ENCODE measurements around the gene NELFE. TPM values are rescaled to one million over a fixed set of nuclear protein-coding genes. Genes with fewer than 3 reads are reported as not detected.
"Not testable (repeated sequence)": the region's sequence is repeated elsewhere in the genome, so short reads cannot be mapped to it uniquely, and the experiment has no call there.

NELFE gene
- total RNA-seq, 4 donors from 2014 or later = 45.4 to 59.7 (median 50.2) TPM

DNA sequence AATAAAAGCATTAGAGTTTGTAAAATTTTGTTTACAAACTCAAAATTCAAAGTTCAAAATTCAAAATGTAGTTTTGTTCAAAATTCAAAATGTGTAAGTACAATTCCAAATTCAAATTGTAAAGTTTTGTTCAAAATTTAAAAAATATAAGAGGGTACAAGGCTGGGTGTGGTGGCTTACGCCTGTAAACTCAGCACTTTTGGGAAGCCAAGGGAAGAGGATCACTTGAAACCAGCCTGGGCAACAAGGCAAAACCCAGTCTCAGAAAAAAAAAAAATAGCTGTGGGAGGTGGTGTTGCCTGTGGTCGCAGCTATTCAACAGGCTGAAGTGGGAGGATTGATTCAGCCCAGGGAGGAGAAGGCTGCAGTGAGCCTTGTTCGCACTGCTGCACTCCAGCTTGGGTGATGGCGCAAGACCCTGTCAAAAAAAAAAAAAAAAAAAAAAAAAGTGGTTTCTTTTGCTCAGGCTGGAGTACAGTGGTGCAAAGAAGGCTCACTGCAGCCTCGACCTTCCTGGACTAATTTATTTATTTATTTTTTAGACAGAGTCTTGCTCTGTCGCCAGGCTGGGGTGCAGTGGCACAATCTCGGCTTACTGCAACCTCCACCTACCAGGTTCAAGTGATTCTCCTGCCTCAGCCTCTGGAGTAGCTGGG, 51.5 kb downstream of the NELFE start:
- H3K27ac ChIP-seq = no peak overlapping the region
- H3K9me3 ChIP-seq = no peaks in the 10 kb centered on the region
- no peak for DNase-seq
- no peak overlapping the region for H3K4me3 ChIP-seq
- no peaks in the 10 kb centered on the region for H3K27me3 ChIP-seq
- peaks cover 0 to 10% (median 2%) of the 10 kb centered on the region in 4 donors for H3K4me1 ChIP-seq
- no peak for TF ChIP-seq POLR2A (IDR thresholded peaks at IDR 0.05)
- TF ChIP-seq, protein P1, sequence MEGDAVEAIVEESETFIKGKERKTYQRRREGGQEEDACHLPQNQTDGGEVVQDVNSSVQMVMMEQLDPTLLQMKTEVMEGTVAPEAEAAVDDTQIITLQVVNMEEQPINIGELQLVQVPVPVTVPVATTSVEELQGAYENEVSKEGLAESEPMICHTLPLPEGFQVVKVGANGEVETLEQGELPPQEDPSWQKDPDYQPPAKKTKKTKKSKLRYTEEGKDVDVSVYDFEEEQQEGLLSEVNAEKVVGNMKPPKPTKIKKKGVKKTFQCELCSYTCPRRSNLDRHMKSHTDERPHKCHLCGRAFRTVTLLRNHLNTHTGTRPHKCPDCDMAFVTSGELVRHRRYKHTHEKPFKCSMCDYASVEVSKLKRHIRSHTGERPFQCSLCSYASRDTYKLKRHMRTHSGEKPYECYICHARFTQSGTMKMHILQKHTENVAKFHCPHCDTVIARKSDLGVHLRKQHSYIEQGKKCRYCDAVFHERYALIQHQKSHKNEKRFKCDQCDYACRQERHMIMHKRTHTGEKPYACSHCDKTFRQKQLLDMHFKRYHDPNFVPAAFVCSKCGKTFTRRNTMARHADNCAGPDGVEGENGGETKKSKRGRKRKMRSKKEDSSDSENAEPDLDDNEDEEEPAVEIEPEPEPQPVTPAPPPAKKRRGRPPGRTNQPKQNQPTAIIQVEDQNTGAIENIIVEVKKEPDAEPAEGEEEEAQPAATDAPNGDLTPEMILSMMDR (IDR thresholded peaks at IDR 0.05) = no peak
- no peaks in the 10 kb centered on the region for H3K36me3 ChIP-seq

DNA sequence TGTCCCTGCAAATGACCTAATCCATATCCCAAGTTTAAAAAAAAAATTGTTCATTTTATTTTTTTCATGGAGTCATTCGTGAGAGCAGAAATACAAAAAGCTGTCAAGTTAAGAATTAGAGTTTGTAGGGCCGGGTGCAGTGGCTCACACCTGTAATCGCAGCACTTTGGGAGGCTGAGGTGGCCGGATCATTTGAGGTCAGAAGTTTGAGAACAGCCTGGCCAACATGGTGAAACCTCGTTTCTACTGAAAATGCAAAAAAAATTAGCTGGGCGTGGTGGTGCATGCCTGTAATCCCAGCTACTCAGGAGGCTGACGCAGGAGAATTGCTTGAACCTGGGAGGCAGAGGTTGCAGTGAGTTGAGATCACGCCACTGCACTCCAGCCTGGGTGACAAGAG, 52.0 kb downstream of the NELFE start:
- DNase-seq, H3K9me3 ChIP-seq, H3K27ac ChIP-seq, H3K27me3 ChIP-seq, H3K4me3 ChIP-seq, H3K4me1 ChIP-seq, H3K36me3 ChIP-seq: not testable (repeated sequence)

DNA sequence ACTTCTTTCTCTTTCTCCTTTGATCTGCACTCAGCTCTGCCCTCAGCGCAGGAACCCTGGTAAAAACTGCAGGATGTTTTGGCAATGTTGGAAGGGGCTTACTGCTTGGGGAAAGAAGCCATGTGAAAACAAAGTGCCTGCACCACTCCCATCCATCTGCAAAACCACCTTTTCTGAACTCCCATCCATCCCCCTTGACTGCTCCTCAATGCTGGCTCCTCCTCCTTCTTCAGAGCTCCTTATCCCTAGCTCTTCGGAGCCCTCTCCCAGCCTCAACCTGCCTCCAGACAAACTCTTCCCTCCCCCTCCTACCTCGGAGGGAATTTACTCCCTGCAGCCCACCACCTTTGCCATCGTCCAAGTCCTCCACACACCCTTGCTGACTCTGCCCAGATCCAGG, 52.6 kb downstream of the NELFE start:
- no peaks in the 10 kb centered on the region for H3K9me3 ChIP-seq
- H3K36me3 ChIP-seq = no peaks in the 10 kb centered on the region
- no peak overlapping the region for H3K4me3 ChIP-seq
- peaks cover 0 to 14% (median 5%) of the 10 kb centered on the region in 4 donors for H3K4me1 ChIP-seq
- DNase-seq = no peak
- H3K27ac ChIP-seq = no peak overlapping the region
- no peaks in the 10 kb centered on the region for H3K27me3 ChIP-seq
- TF ChIP-seq POLR2A (IDR thresholded peaks at IDR 0.05) = no peak
- TF ChIP-seq, protein P1 (IDR thresholded peaks at IDR 0.05) = no peak

DNA sequence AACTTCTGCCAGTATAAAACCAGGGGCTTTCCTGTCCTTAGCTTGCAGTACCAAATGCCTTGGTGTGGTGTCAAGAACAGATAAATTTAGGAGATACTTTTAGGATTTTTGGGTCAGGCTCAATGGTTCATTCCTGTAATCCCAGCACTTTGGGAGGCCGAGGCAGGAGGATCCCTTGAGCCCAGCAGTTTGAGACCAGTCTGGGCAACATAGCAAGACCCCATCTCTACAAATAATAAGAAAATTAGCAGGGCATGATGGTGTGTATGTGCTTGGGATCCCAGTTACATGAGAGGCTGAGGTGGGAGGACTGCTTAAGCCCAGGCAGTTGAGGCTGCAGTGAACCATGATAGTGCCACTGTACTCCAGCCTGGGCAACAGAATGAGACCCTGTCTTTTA, 53.7 kb downstream of the NELFE start:
- Histone ChIP-seq H3K36me3 (no peaks in the 10 kb centered on the region), H3K4me3 (no peak overlapping the region), H3K9me3 (no peaks in the 10 kb centered on the region), H3K27me3 (no peaks in the 10 kb centered on the region), H3K27ac (no peak overlapping the region), H3K4me1 (peaks cover 0 to 19% (median 7%) of the 10 kb centered on the region in 4 donors)
- TF ChIP-seq, protein P1 (IDR thresholded peaks at IDR 0.05) = no peak
- TF ChIP-seq POLR2A (IDR thresholded peaks at IDR 0.05) = no peak
- no peak for DNase-seq

DNA sequence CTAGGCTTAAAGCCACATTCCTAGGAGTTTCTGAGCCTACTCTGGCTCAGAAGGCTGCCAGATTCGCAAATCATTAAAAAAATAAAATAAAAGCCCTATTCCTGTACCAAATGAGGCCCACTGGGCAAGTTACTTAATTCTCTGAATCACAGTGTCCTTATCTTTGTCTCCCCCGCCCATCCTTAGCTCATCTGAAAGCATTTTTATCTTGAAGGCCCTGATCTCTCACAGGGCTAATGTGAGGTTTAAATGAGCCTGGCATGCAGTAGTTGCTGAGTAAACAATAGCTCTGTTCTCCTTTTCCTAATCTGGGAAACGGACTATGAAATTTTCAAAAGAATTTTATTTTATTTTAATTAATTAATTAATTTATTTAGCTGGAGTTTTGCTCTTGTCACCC, 54.8 kb downstream of the NELFE start:
- no peak for TF ChIP-seq POLR2A (IDR thresholded peaks at IDR 0.05)
- TF ChIP-seq, protein P1 (IDR thresholded peaks at IDR 0.05) = no peak
- Histone ChIP-seq H3K27me3 (no peaks in the 10 kb centered on the region), H3K4me3 (no peak overlapping the region), H3K27ac (no peak overlapping the region), H3K9me3 (no peaks in the 10 kb centered on the region), H3K36me3 (no peaks in the 10 kb centered on the region), H3K4me1 (peaks cover 0 to 26% (median 7%) of the 10 kb centered on the region in 4 donors)
- DNase-seq = no peak

Small RNA genes lying within 50 kb of the gene (small RNA-seq; reads per million reads assigned to genes)
- gene AL645922.1 = 0 reads per million in 2 donors

Other genes with a start within 250 kb of the NELFE start
- gene LY6G6D, start 243.6 kb downstream of the NELFE start, total RNA-seq = not detected
- gene LY6G6C, start 237.2 kb downstream of the NELFE start, total RNA-seq = not detected
- not detected for gene MPIG6B, start 235.6 kb downstream of the NELFE start, total RNA-seq
- gene DDAH2, start 229.7 kb downstream of the NELFE start, total RNA-seq = 100 to 1,000 TPM in 1 of 4 donors, 10 to 100 TPM in 3; 25.6 to 136 (median 53.3) TPM
- 100 to 1,000 TPM; 207 to 307 (median 270) TPM for gene CLIC1, start 222.4 kb downstream of the NELFE start, total RNA-seq
- gene MSH5, start 219.0 kb downstream of the NELFE start, total RNA-seq = 10 to 100 TPM; 21.4 to 72.6 (median 46.1) TPM
- 10 to 100 TPM in 1 of 4 donors, 1 to 10 TPM in 3; 6.6 to 10.3 (median 9.5) TPM for gene SAPCD1, start 196.3 kb downstream of the NELFE start, total RNA-seq
- 10 to 100 TPM in 3 of 4 donors, not detected in 1; 16.8 to 26.0 (median 19.7) TPM for gene VWA7, start 181.6 kb downstream of the NELFE start, total RNA-seq
- gene VARS1, start 163.2 kb downstream of the NELFE start, total RNA-seq = 10 to 100 TPM; 33.9 to 53.6 (median 44.7) TPM
- gene LSM2, start 152.0 kb downstream of the NELFE start, total RNA-seq = 10 to 100 TPM; 11.8 to 42.9 (median 19.1) TPM
- 1 to 10 TPM in 2 of 4 donors, under 1 TPM in 1, not detected in 1; 0.88 to 1.7 (median 1.5) TPM for gene HSPA1L, start 143.7 kb downstream of the NELFE start, total RNA-seq
- 100 to 1,000 TPM in 1 of 4 donors, 10 to 100 TPM in 3; 38.1 to 123 (median 67.0) TPM for gene HSPA1A, start 143.4 kb downstream of the NELFE start, total RNA-seq
- 100 to 1,000 TPM in 3 of 4 donors, 10 to 100 TPM in 1; 85.7 to 199 (median 146) TPM for gene HSPA1B, start 131.2 kb downstream of the NELFE start, total RNA-seq
- 100 to 1,000 TPM in 1 of 4 donors, 10 to 100 TPM in 3; 11.6 to 100 (median 81.8) TPM for gene NEU1, start 96.2 kb downstream of the NELFE start, total RNA-seq
- gene SLC44A4, start 80.0 kb downstream of the NELFE start, total RNA-seq = 100 to 1,000 TPM in 3 of 4 donors, 10 to 100 TPM in 1; 64.4 to 508 (median 436) TPM
- gene EHMT2, start 61.3 kb downstream of the NELFE start, total RNA-seq = 10 to 100 TPM; 25.0 to 75.1 (median 50.6) TPM
- gene ZBTB12, start 56.9 kb downstream of the NELFE start, total RNA-seq = 1 to 10 TPM in 3 of 4 donors, not detected in 1; 1.0 to 5.0 (median 1.9) TPM
- 10 to 100 TPM; 15.3 to 63.2 (median 38.4) TPM for gene C2, start 31.3 kb downstream of the NELFE start, total RNA-seq
- gene CFB, start 12.9 kb downstream of the NELFE start, total RNA-seq = 100 to 1,000 TPM in 1 of 4 donors, 10 to 100 TPM in 3; 23.1 to 183 (median 89.9) TPM
- gene SKIC2, start 204 bp upstream of the NELFE start, total RNA-seq = 100 to 1,000 TPM in 2 of 4 donors, 10 to 100 TPM in 2; 81.3 to 130 (median 107) TPM
- 10 to 100 TPM; 15.1 to 47.9 (median 24.1) TPM for gene DXO, start 13.2 kb upstream of the NELFE start, total RNA-seq
- 10 to 100 TPM; 13.7 to 56.9 (median 20.8) TPM for gene C4A, start 23.1 kb upstream of the NELFE start, total RNA-seq
- 10 to 100 TPM; 11.0 to 80.0 (median 20.3) TPM for gene C4B, start 55.8 kb upstream of the NELFE start, total RNA-seq
- 1 to 10 TPM in 1 of 4 donors, not detected in 3; 1.2 TPM for gene CYP21A2, start 79.4 kb upstream of the NELFE start, total RNA-seq
- gene TNXB, start 150.4 kb upstream of the NELFE start, total RNA-seq = 100 to 1,000 TPM in 2 of 4 donors, 10 to 100 TPM in 2; 38.5 to 301 (median 117) TPM
- 100 to 1,000 TPM in 3 of 4 donors, 10 to 100 TPM in 1; 75.3 to 408 (median 156) TPM for gene ATF6B, start 169.3 kb upstream of the NELFE start, total RNA-seq
- 1 to 10 TPM; 5.1 to 6.6 (median 5.6) TPM for gene FKBPL, start 171.3 kb upstream of the NELFE start, total RNA-seq
- 1 to 10 TPM in 3 of 4 donors, not detected in 1; 3.1 to 4.1 (median 3.8) TPM for gene PRRT1, start 193.0 kb upstream of the NELFE start, total RNA-seq
- 100 to 1,000 TPM in 1 of 4 donors, 10 to 100 TPM in 2, 1 to 10 TPM in 1; 7.4 to 121 (median 26.9) TPM for gene PPT2, start 195.2 kb upstream of the NELFE start, total RNA-seq
- 10 to 100 TPM in 3 of 4 donors, 1 to 10 TPM in 1; 8.9 to 28.1 (median 16.2) TPM for gene EGFL8, start 205.6 kb upstream of the NELFE start, total RNA-seq
- 100 to 1,000 TPM in 1 of 4 donors, 10 to 100 TPM in 3; 28.9 to 140 (median 90.7) TPM for gene AGPAT1, start 217.1 kb upstream of the NELFE start, total RNA-seq
- 100 to 1,000 TPM in 3 of 4 donors, 10 to 100 TPM in 1; 84.2 to 199 (median 115) TPM for gene RNF5, start 219.4 kb upstream of the NELFE start, total RNA-seq
- gene AGER, start 225.3 kb upstream of the NELFE start, total RNA-seq = 10 to 100 TPM in 2 of 4 donors, 1 to 10 TPM in 2; 2.8 to 31.4 (median 9.2) TPM
- 10 to 100 TPM; 33.3 to 74.3 (median 64.4) TPM for gene PBX2, start 231.2 kb upstream of the NELFE start, total RNA-seq
- 10 to 100 TPM in 2 of 4 donors, 1 to 10 TPM in 2; 5.3 to 38.8 (median 10.3) TPM for gene GPSM3, start 233.7 kb upstream of the NELFE start, total RNA-seq

Measured in Peyer's patch (tissue), 4 donors.